ENCODE data around the gene E2F2. TPM values are rescaled to one million over a fixed set of nuclear protein-coding genes. Genes with fewer than 3 reads are reported as not detected.

E2F2 gene
- total and polyA plus RNA-seq, 2 experiments from 2014 or later: 0.78 to 3.4 TPM

DNA sequence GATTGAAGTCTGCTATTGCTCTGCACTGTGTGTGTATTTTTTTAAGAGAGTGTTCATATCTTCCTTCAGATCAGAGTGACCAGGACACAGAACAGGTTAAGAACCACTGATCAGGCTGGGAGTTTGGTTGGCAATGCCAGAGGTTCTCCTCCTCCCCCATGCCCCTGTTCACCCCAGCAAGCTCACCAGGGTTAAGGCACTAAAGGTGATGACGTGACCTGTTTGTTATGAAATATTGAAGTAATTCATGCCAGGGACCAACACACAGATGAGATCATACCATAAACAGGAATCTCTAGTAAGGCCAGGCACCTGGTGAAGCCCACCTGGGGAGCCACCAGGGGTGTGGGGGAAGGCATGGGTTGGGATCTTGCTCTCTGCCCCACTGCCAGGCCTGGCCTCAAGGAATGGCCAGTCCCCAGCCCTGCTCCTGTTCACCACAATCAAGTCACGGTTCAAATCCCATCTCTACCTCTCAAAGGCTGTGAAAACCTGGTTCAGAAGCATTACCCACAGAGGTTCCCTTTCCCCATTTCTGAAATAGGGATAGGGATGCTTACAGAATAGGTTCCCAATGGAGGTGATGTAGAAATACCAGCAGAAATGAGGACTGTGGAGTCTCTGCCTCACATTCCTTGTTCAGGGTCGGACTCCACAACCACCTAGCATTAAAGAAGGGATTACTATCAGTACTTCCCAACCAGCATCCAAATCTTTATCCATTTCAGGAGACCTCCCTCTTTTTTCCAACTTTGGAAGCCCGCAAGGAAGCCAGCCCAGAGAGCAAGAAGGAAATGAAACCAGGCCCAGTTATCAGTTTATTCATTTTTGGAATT is 25.8 kb upstream of the E2F2 start:
- Histone ChIP-seq H3K27me3 (ENCODE audit: insufficient read depth) (peaks cover 52% of the 10 kb centered on the region), H3K4me1 (ENCODE audit: insufficient read depth) (peaks cover 50% of the 10 kb centered on the region), H3K79me2 (replicated peaks; ENCODE audit: insufficient read depth) (peaks cover 19% of the 10 kb centered on the region), H4K20me1 (replicated peaks; ENCODE audit: insufficient read depth) (peaks cover 5% of the 10 kb centered on the region), H3K27ac (ENCODE audit: low read depth) (peak overlapping the region; percentile 87), H3K9me2 (ENCODE audit: insufficient read depth) (no peaks in the 10 kb centered on the region), H3F3A (replicated peaks; ENCODE audit: low read depth) (peaks cover 31% of the 10 kb centered on the region), H3K36me3 (ENCODE audit: insufficient read depth) (peaks cover 4% of the 10 kb centered on the region; the same call in 1 of the 2 replicates), H2AFZ (no peak overlapping the region), H3K4me3 (peak overlapping the region; percentile 87), H3K4me2 (peak overlapping the region; percentile 93)
- Mint-ChIP-seq H3K27ac (peak overlapping the region; percentile 97), H3K36me3 (ENCODE audit: low read depth) (peaks cover 25% of the 10 kb centered on the region), H3K27me3 (ENCODE audit: insufficient read depth, low read depth, poor library complexity) (peaks cover 34% of the 10 kb centered on the region), H3K9me3 (no peaks in the 10 kb centered on the region; the same call in 2 of the 3 replicates), H3K4me1 (peaks cover 72% of the 10 kb centered on the region), H3K4me3 (peak overlapping the region; percentile 86)
- TF ChIP-seq POLR2AphosphoS5 (IDR thresholded peaks at IDR 0.05; ENCODE audit: low read depth) (peak; percentile 56; the same call in 1 of the 2 replicates), EZH2 (IDR thresholded peaks at IDR 0.05; ENCODE audit: low read depth, unreplicated experiment) (no peak)
- ATAC-seq (peak; percentile 0; the same call in 1 of the 3 replicates), DNase-seq (ENCODE audit: low spot score) (peak; percentile 37)

DNA sequence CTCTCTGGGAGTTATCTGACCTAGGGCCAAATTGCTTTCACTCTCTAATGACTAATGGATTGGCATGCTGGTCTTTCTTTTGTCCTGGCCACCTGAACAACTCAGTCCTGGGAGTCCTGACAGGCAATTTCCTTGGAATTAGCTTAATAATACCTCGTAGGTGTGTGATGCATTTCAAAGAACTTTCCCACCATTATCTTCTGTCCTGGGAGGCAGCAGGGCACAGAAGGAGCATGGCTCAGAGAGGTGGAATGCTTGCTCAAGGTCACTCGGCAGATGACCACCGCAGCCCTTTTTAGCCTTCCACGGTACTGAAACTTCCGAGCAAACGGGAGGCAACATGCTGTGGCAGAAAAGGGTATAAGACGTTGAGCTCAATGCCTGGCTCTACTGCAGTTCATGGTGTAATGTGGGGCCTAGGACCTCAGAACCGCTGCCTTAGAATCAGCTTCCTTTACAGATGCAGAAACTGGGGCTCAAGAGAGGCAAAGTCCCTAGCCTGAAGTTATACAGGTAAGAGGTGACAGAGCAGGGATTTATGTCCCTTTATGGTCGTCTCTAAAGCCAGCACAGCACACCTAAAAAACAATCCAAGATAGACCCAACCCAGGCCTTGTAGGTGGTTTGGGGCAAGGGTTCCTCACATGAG is 25.1 kb upstream of the E2F2 start:
- peak overlapping the region; percentile 97 for H3K27ac Mint-ChIP-seq
- H3K27me3 Mint-ChIP-seq (ENCODE audit: insufficient read depth, low read depth, poor library complexity): peaks cover 39% of the 10 kb centered on the region
- H3F3A ChIP-seq (replicated peaks; ENCODE audit: low read depth): peaks cover 31% of the 10 kb centered on the region
- H3K36me3 Mint-ChIP-seq (ENCODE audit: low read depth): peaks cover 25% of the 10 kb centered on the region
- peak overlapping the region; percentile 94 for H3K27ac ChIP-seq (ENCODE audit: low read depth)
- peaks cover 5% of the 10 kb centered on the region for H4K20me1 ChIP-seq (replicated peaks; ENCODE audit: insufficient read depth)
- peak overlapping the region; percentile 87 for H3K4me3 ChIP-seq
- H3K9me3 Mint-ChIP-seq: no peaks in the 10 kb centered on the region; the same call in 2 of the 3 replicates
- peaks cover 19% of the 10 kb centered on the region for H3K79me2 ChIP-seq (replicated peaks; ENCODE audit: insufficient read depth)
- H3K4me2 ChIP-seq: peak overlapping the region; percentile 93
- peaks cover 74% of the 10 kb centered on the region for H3K4me1 Mint-ChIP-seq
- peaks cover 4% of the 10 kb centered on the region; the same call in 1 of the 2 replicates for H3K36me3 ChIP-seq (ENCODE audit: insufficient read depth)
- H3K27me3 ChIP-seq (ENCODE audit: insufficient read depth): peaks cover 45% of the 10 kb centered on the region
- peak overlapping the region; percentile 86 for H3K4me3 Mint-ChIP-seq
- peaks cover 43% of the 10 kb centered on the region for H3K4me1 ChIP-seq (ENCODE audit: insufficient read depth)
- peak; percentile 33 for ATAC-seq
- peak; percentile 97 for DNase-seq (ENCODE audit: low spot score)
- no peak overlapping the region for H2AFZ ChIP-seq
- no peaks in the 10 kb centered on the region for H3K9me2 ChIP-seq (ENCODE audit: insufficient read depth)
- TF ChIP-seq, protein P1, sequence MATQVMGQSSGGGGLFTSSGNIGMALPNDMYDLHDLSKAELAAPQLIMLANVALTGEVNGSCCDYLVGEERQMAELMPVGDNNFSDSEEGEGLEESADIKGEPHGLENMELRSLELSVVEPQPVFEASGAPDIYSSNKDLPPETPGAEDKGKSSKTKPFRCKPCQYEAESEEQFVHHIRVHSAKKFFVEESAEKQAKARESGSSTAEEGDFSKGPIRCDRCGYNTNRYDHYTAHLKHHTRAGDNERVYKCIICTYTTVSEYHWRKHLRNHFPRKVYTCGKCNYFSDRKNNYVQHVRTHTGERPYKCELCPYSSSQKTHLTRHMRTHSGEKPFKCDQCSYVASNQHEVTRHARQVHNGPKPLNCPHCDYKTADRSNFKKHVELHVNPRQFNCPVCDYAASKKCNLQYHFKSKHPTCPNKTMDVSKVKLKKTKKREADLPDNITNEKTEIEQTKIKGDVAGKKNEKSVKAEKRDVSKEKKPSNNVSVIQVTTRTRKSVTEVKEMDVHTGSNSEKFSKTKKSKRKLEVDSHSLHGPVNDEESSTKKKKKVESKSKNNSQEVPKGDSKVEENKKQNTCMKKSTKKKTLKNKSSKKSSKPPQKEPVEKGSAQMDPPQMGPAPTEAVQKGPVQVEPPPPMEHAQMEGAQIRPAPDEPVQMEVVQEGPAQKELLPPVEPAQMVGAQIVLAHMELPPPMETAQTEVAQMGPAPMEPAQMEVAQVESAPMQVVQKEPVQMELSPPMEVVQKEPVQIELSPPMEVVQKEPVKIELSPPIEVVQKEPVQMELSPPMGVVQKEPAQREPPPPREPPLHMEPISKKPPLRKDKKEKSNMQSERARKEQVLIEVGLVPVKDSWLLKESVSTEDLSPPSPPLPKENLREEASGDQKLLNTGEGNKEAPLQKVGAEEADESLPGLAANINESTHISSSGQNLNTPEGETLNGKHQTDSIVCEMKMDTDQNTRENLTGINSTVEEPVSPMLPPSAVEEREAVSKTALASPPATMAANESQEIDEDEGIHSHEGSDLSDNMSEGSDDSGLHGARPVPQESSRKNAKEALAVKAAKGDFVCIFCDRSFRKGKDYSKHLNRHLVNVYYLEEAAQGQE (IDR thresholded peaks at IDR 0.05; ENCODE audit: unreplicated experiment): peak; percentile 42
- TF ChIP-seq, protein P2, sequence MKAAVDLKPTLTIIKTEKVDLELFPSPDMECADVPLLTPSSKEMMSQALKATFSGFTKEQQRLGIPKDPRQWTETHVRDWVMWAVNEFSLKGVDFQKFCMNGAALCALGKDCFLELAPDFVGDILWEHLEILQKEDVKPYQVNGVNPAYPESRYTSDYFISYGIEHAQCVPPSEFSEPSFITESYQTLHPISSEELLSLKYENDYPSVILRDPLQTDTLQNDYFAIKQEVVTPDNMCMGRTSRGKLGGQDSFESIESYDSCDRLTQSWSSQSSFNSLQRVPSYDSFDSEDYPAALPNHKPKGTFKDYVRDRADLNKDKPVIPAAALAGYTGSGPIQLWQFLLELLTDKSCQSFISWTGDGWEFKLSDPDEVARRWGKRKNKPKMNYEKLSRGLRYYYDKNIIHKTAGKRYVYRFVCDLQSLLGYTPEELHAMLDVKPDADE (IDR thresholded peaks at IDR 0.05): peak; percentile 42; the same call in 1 of the 2 replicates
- TF ChIP-seq, protein P3, sequence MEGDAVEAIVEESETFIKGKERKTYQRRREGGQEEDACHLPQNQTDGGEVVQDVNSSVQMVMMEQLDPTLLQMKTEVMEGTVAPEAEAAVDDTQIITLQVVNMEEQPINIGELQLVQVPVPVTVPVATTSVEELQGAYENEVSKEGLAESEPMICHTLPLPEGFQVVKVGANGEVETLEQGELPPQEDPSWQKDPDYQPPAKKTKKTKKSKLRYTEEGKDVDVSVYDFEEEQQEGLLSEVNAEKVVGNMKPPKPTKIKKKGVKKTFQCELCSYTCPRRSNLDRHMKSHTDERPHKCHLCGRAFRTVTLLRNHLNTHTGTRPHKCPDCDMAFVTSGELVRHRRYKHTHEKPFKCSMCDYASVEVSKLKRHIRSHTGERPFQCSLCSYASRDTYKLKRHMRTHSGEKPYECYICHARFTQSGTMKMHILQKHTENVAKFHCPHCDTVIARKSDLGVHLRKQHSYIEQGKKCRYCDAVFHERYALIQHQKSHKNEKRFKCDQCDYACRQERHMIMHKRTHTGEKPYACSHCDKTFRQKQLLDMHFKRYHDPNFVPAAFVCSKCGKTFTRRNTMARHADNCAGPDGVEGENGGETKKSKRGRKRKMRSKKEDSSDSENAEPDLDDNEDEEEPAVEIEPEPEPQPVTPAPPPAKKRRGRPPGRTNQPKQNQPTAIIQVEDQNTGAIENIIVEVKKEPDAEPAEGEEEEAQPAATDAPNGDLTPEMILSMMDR (conservative IDR thresholded peaks at IDR 0.05; ENCODE audit: low read depth in 2 of 2): no peak
- peak; percentile 52; the same call in 1 of the 2 replicates for TF ChIP-seq POLR2AphosphoS5 (IDR thresholded peaks at IDR 0.05; ENCODE audit: low read depth)

Measured in GM23338 (cell line).